NCI-H2171 (cell line): ENCODE measurements around the gene TUBGCP2.
A peak's percentile ranks its signal among the peaks of the same experiment; 100 is the strongest.

Experiments
- DNase-seq: peaks from one replicate; lab custom pipeline; 2025; lab: John Stamatoyannopoulos, UW

The TUBGCP2 gene

DNA sequence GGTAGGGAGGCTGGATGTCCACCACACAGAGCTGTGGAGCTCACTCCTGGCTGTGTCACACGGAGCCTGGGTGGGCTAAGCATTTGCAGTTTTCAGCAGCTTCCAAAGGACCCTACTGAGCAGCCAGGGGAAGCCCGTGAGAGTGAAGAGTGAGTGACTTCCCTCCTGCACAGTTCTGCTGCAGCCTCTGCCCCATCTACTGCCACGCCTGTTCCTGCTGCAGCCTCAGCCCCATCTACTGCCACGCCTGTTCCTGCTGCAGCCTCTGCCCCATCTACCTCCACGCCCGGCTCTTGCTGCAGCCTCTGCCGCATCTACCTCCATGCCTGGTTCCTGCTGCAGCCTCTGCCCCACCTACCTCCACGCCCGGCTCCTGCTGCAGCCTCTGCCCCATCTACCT, 44.2 kb downstream of the TUBGCP2 start:
- DNase-seq = no peak

DNA sequence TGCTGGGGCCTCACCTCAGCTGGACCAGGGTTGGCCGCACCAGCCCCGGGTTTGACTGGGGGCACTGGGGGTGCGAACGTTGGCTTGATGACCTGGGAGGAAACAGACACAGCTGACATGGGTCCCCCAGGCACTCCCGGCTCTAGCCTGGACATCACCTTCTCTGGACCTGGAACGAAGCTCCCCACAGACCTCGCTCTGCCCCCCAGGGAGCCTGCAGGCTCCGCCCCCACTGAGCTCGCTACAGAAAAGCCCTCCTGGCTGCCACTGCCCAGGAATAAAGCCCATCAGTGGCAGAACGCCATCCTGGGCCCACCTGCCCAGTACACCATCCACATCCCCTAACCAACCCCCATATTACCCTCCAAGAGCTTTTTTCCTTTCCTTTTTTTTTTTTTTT, 45.0 kb downstream of the TUBGCP2 start:
- no peak for DNase-seq

DNA sequence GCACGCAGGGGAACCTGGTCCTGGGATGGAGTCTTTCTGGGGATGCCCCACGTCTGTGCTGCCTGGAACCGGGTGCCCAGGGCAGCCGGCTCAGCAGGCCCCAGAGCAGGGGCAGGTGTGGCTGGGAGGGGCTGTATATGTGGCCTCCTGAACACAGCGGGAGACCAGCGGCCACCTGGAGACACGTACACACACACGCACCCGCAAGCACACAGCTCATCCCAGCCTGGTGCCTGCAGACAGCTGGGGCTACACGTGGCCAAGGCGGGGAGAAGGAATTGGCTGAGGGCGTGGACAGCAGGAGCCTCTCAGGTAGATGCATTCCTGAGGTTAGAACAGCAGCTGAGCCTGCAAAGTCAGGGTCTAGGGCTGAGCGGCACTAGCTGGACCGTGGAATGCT, 46.0 kb downstream of the TUBGCP2 start:
- peak; percentile 48 for DNase-seq

DNA sequence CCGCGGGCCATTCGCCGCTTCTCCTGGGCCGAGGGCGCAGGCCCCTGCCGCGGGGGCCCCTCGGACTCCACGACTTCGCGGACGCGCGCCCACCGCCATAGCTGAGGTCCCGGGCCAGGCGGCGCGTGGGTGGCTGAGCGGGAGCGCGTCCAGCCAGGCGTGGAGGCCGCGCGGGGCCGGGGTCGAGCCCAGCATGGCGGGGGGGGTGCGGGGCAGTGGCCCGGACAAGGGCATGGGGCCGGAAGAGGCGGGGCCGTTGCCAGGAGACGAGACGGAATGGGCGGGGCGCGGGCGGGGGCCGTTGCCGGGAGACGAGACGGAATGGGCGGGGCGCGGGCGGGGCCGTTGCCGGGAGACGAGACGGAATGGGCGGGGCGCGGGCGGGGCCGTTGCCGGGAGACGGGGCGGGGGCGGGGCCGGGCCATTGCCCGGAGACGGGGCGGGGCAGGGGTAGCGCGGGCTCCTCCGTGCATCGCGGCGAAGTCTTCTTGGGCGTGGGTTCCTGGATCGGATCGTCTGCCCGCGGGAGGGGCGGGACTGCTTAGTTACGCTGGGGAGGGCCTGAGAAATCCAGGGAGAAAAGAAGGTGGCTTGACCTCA, 46.8 kb downstream of the TUBGCP2 start:
- peak; percentile 62 for DNase-seq

DNA sequence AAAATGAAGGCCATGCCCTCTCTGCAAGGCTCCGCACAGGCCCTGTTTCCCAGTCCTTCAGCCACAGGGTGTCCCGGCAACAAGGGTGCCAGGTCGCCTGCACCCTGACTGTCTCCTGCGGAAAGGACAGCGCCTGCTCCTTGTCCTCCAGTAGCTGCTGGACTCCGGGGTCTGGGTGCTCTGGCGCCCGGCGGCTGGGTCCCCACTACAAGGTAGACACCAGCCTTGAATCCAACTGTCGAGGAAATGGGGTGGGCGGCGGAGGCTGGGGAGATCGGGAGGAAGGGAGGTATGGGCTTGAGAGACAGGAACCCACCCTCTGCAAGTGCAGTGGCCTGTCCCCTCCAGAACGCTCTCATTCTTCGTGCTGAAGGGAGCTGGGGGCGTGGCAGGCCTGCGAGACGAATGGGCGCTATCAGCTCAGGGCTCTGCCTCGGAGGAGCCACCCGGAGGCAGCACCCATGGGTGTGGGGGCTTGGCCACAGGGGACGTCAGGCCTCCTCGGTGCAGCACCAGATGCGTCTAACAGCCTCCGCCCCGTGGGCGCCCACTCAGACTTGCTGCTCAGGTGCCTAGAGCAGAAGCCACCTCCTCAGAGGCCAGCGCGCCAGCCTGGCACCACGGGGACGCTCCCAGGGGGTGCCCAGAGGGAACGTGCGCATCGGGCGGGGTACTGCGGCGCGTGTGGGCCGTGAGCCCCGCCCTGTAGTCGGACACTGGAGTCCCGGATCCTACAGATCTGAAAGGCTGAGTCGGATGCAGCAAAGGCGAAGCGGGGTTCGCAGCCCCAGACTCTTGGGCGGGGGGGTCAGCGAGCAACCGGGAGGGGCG, 47.6 kb downstream of the TUBGCP2 start:
- DNase-seq = no peak

DNA sequence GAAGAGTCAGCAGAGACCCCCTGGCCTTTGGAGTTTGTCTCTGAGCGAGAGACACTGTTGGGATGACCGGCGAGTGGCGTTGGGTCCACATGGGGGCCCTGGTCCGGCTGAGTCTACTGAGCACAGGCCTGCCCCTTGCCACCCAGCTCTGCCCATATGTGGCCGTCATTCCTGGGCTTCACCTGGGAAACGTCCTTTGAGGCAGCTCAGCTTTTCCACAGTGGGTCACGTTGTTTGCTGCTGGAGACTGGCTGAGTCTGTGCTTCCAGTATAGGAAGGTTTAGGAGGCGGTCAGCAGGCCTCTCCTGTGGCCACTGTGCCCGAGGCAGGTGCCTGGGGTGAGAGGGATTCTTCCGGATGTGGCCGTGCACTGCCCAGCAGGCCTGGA, 49.1 kb downstream of the TUBGCP2 start:
- no peak for DNase-seq

DNA sequence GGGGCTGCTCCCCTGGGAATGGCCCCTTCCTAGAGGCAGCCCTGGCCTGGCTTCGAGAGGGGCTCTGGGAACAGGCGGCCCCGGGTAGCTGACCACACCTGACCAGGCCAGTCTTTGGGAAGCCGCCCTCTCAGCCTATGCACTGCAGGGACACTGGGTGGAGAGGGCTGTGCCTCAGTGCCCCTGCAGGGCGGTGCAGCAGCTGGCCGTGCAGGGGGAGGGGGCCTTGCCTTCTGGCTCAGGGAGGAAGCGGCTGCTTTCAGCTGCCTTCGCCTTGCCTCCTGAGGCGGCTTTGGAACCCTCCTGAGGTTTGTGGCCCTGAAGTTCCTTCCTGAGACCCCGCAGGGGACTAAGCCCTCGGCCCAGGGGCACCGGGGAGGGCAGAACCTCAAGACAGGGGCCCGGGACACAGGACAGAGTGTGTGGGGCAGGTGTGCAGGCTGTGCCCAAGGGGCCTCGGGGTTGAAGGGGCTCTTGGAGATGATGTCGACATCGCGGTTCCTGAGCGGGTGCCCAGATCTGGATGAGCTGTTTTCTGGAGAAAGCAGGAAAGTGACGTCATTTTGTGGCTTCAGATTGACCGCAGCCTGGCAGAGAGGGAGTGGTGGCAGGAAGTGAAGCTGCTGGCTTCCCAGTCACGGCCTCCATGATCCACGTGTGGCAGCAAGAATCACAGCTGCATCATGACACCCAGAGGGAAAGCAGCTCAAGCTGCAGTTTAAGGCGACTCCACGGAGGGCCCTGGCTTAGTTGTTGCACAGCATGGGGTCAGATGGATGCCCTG, 49.7 kb downstream of the TUBGCP2 start:
- no peak for DNase-seq

DNA sequence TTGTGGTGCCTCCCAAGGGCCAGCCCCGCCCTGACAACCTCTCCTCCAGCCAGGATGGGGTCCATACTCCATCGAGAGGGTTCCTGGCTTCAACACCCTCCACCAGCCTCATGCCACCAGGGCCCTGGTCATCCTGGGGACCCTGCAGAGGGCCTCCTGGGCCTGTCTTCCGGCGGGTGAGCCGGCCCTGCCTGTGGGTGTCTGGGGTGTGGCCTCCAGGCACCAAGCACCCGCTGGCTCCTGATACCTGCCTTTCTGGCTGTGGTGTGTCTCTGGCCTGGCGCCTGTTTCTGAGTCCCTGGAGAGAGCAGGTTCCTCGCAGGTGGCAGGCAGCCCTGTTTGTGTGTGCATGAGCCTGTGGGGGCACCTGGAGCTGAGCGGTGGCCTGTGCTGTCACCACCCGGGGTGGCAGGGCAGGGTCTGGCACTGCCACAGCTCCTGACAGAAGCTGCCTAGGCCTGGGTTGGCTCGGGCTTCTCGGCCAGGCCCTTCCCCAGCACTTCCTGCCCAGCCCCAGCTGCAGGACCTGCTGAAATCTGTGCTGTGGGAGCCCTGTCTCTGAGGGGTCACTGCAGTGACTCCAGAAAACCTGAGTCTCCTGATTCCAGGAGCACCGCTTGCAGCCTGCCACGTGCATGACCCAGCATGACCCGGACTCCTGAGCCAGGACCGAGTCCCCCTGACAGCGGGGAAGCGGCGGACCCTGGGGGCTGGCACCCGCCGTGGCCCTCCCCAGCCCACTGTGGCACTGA, 50.4 kb downstream of the TUBGCP2 start:
- peak; percentile 14 for DNase-seq

DNA sequence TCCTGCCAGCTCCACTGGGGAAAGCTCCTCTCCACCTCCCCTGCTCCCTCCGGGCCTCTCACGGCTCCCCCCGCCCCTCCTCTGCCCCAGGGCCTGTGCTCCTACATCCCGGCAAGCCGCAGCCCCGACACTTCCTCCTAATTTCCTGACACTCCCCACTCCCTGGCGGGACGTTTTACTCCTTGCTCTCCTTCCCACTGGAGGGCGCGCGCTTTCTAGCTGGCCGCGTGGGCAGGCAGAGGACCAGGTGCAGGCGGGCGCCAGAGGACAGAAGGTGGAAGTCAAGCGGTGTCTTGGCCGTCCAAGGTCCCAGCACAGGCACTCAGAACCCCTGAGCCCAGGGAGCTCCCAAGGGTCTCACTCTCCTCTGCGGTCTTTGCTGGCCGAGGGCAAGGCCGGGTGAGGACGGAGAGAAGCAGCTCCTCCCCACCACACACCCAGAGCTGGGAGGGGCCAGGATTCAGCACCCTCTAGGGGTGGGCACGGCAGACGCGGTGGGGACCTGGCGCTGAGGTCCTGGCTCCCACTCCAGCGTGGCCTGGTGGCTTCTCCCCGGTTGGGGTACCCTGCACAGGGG, 51.1 kb downstream of the TUBGCP2 start:
- DNase-seq = no peak

DNA sequence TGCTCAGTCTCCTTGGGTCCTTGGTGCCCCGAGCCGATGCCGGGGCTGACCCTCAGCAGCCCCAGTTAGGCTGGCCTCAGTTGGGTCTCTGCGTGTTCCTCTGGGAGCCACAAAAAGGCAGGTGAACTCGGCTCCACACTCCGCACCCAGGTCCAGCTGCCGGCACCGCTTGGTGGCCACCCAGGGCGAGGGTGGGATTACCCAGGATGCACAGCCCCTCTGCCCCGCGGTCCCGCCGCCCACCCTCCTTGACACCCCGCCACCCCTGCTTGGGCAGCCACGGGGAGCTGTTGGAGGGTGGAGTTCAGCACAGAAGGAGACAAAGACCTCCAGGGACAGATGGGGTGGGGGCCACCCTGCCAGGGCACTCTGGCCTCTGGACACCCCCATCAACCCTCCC, 53.3 kb downstream of the TUBGCP2 start:
- DNase-seq = no peak

DNA sequence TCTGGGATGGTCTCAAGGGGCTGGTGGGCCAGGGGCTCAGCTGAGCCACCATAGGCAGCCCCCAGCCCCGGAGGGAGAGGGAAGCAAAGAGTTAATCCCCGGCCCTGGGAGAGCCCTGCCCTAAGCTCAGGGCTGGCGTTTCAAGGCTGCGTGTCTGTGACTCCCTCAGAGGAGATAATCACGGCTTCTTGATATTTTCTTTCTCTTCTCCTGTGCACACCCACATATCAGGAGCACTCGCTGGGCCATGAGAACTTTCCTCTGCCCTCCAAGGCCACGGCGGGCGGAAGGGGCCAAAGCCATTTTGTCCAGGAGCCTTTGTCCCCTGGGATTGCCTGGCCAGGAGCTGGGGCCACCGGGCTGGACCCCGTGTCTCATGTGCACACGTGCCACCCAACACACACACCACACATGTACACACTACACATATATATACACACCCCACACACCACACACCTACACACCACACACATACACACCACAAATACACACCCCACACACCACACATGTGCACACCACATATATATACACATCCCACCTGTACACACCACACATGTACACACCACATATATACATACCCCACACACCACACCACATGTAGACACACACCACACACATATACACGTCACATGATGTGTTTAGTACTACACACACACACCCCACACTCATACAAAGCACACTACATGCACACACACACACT, 54.1 kb downstream of the TUBGCP2 start:
- DNase-seq = no peak

DNA sequence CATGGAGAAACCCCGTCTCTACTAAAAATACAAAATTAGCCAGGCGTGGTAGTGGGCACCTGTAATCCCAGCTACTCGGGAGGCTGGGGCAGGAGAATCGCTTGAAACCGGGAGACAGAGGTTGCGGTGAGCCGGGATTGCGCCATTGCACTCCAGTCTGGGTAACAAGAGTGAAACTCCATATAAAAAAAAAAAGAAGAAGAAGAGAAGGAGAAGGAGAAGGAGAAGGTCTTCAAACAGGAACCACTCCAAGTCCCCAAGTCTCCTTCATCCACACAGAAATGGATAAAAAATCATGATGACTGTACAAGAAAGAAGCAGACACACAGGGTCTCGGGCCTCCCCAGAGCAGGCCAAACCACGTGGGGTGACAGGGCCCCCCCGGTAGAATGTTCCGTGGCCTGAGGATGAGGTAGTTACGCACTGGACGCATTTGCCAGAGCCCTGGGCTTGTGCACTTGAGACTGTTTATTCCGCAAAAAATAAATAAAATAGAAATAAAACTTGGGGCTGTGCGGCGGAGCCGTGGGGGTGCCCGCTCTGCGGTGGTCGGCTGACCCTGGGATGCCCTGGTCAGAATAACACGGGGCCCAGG, 55.2 kb downstream of the TUBGCP2 start:
- DNase-seq = no peak

DNA sequence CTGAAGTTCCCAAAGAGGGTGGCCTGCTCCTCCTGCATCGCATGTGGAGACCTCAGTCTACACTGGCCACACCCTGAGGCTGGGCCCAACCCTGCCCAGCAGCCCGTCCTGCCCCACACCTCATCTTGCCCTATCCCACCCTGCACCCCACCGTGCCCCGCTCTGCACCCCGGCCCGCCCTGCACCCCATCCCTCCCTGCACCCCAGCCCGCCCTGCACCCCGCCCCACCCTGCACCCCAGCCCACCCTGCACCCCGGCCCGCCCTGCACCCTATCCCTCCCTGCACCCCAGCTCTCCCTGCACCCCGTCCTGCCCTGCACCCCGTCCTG, 56.5 kb downstream of the TUBGCP2 start:
- DNase-seq = no peak

DNA sequence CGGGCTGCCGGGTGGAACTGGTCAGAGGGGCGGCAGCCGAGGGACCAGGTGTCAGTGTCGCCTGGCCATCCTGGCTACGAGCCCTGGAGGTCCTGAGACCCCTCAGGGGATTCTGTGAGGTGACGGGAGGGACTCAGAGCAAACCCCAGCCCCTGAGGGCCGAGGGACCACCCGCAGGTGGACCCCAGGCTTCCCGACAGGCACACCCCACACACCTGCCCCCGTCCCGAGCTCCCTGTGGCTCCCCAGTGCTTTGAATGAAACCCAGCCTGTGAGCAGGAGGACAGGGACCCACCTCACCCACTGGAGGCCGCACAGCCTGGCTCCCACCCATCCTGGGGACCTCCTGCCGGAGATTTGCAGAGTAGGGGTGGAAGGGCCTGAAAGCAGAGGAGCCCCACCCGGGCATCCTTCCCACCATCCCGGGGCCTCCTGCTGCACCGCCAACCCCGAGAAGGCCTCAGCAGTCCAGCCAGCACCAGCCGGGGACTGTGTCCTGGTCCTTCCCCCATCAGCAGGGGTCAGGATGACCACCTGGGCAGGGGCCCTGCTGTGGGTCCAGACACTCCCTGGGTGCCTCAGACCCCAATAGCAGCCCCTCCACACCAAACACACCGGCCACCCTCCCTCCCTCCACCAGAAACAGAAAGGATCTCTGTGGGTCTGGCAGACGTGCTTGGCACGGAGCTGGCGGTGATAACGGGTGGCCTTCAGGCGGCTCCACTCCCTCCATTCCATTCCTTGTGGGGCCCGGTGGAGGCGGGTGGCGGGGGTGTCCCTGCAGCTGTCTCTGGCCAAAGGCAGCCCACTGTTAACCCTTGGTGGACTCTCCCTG, 57.1 kb downstream of the TUBGCP2 start:
- DNase-seq = no peak

DNA sequence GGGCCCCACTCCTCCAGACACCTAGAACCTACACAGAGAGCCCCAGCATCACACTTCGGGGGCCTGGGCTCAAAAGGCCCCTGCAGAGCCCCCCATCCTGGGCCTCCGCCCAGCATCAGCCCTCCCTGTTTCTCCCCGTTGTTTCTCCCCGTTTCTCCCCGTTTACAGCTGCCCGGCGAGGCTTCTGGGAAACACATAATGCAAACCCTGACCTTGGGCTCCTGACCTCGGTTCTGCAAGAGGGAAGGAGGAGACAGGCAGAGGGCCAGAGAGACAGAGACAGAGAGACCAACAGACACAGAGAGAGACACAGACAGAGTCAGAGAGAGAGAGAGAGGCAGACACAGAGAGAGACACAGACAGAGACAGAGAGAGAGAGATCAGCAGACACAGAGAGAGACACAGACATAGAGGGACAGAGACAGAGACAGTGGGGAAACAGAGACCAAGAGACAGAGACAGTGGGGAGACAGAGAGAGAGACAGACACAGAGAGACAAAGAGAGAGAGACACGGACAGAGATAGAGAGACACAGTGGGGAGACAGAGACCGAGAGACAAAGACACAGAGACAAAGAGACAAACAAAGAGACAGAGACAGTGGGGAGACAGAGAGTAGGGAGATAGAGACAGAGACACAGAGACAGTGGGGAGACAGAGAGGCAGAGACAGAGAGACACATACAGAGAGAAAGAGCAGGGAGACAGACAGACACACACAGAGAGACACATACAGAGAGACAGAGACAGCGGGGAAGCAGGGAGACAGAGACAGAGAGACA, 58.5 kb downstream of the TUBGCP2 start:
- no peak for DNase-seq

DNA sequence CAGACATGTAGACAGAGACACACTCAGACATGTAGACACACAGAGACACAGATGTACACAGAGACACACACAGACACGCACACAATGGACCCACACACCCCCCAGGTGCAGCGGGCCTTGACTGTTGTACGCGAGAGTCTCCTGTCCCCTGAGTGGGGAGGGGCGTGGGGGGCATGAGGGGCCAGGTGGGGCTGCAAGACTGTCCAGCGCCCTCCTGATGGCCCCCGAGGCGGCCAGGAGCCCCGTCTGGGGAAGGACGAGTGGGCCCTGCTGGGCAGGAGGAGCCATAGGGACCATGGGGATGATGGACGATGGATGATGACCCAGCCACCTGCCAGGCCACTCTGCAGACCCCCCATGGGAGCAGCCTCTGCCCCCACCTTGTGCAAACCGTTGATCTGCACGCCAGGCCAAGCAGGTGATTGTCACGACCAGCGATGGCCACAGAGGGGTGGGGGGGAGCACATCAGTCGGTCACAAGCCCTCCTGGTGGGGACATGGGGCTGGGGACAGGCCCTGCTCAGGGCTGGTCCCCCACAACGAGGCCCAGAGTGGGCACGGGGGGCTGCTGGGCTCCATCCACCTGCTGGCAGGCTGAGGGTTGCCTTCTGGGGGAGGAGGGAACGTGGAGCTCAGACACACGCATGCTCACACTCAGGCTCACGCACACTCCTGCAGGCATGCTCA, 59.4 kb downstream of the TUBGCP2 start:
- DNase-seq = no peak

DNA sequence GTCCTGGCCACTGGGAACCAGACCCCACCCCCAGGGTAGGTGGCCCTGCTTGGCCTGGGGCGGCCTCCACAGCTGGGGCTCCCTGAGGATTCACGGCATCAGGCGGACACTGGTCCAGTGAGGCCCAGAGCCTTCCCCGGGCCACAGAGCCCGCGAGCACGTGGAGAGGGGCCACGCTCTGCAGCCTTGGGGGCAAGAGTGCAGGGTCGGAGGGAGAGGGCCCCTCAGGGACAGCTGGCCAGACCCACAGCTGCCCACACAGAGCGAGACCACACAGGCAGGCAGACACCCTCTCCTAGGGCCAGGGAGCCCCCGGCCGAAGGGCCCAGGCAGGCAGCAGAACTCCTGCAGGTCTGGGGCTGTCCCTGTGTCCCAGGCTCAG, 60.3 kb downstream of the TUBGCP2 start:
- no peak for DNase-seq

DNA sequence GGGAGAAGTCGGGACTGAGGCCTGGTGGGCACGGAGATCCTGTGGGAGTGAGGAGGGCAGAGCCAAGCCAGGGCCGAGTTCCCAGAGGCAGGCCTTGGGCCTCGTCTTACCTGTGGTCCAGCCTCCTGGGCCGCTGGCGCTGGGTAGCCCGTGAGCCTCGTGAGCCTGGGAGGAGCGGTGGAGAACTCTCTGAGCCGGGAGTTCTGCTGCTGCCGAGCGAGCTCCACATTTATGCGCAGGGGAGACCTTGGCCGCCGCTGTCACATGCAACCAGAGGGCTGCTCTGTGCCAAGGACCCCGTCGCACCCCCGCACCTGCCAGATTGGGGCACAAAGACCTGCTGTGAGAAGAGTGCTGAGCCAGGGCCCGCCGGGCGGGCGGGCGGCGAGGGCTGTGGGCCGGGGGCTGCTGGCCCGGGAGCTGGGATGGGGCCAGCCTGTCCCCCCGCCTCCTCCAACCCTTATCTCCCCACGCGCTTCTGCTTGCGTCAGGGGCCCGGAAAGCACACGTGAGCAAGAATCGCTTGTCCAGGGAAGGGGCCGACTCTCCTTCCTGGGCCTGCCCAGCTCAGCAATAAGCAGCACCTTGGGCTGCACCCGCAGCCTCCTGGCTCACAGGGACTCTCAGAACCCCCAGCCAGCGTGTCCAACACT, 60.9 kb downstream of the TUBGCP2 start:
- DNase-seq = no peak
